ENCODE results near the gene SND1.

Gene SND1

GRCh38 chr7:127718340-127718679 lies 66.3 kb downstream of the SND1 start:
- TF ChIP-seq POLR2AphosphoS5 (IDR thresholded peaks at IDR 0.05; ENCODE audit: low read depth) (no peak), SPI1 (IDR thresholded peaks at IDR 0.05; ENCODE audit: borderline replicate concordance, low read depth) (no peak), CTCF (IDR thresholded peaks at IDR 0.05; ENCODE audit: insufficient read depth, low read length) (no peak), GABPA (IDR thresholded peaks at IDR 0.05; ENCODE audit: low read depth) (no peak), REST (IDR thresholded peaks at IDR 0.05; ENCODE audit: insufficient replicate concordance, low read depth) (no peak)
- H3K4me3 ChIP-seq (replicated peaks; ENCODE audit: insufficient read depth, low read length) = no peak overlapping the region
- no peak overlapping the region for H3K27ac ChIP-seq (replicated peaks)
- no peak for DNase-seq (ENCODE audit: low read depth in 1 of 2, low spot score in 1 of 2)
- no peaks in the 10 kb centered on the region for H3K27me3 ChIP-seq (ENCODE audit: insufficient read depth, poor library complexity, severe bottlenecking)

- Histone ChIP-seq H3K27me3 (ENCODE audit: insufficient read depth, poor library complexity, severe bottlenecking) (no peaks in the 10 kb centered on the region), H3K27ac (replicated peaks) (no peak overlapping the region), H3K4me3 (replicated peaks; ENCODE audit: insufficient read depth, low read length) (no peak overlapping the region)
- no peak for TF ChIP-seq POLR2AphosphoS5 (IDR thresholded peaks at IDR 0.05; ENCODE audit: low read depth)
- no peak for TF ChIP-seq CTCF (IDR thresholded peaks at IDR 0.05; ENCODE audit: insufficient read depth, low read length)
- no peak for TF ChIP-seq GABPA (IDR thresholded peaks at IDR 0.05; ENCODE audit: low read depth)
- no peak for DNase-seq (ENCODE audit: low read depth in 1 of 2, low spot score in 1 of 2)
Measured at GRCh38 chr7:127726476-127726875, 74.5 kb downstream of the SND1 start.

- TF ChIP-seq GABPA (IDR thresholded peaks at IDR 0.05; ENCODE audit: low read depth) = no peak
- TF ChIP-seq CTCF (IDR thresholded peaks at IDR 0.05; ENCODE audit: insufficient read depth, low read length) = no peak
- no peak for TF ChIP-seq POLR2AphosphoS5 (IDR thresholded peaks at IDR 0.05; ENCODE audit: low read depth)
- no peak for TF ChIP-seq REST (IDR thresholded peaks at IDR 0.05; ENCODE audit: insufficient replicate concordance, low read depth)
- TF ChIP-seq SPI1 (IDR thresholded peaks at IDR 0.05; ENCODE audit: borderline replicate concordance, low read depth) = no peak
- Histone ChIP-seq H3K27ac (replicated peaks) (no peak overlapping the region), H3K4me3 (replicated peaks; ENCODE audit: insufficient read depth, low read length) (no peak overlapping the region), H3K27me3 (ENCODE audit: insufficient read depth, poor library complexity, severe bottlenecking) (no peaks in the 10 kb centered on the region)
- DNase-seq (ENCODE audit: low read depth in 1 of 2, low spot score in 1 of 2) = no peak
Measured at GRCh38 chr7:127730658-127731276, 78.8 kb downstream of the SND1 start.

All from HL-60 (cell line).